Fibroblast of the aortic adventitia (primary cell): ENCODE results near the gene ZHX3. TPM values are rescaled to one million over a fixed set of nuclear protein-coding genes. Genes with fewer than 3 reads are reported as not detected.

Experiments used
- DNase-seq: peaks from one replicate; pipeline ENCODE4 v3.0.0-alpha.2; 2010; ENCODE audit warnings: low read depth
- H3K4me3 ChIP-seq: 2 replicates; pipeline ENCODE4 v1.5.1; 2011; ENCODE audit warnings: low read depth, mild to moderate bottlenecking, control low read depth, low read length, moderate library complexity
- total RNA-seq: library from RNA; depleted of rRNA; stranded (reverse); fragments of >200 nt; gene quantifications from 2 replicates; pipeline ENCODE4 v1.2.3, GENCODE V29; 2012; ENCODE audit warnings: low replicate concordance
- TF ChIP-seq, protein P1 (sequence below): IDR thresholded peaks from 2 replicates; pipeline ENCODE4 v1.5.1; 2011; ENCODE audit warnings: mild to moderate bottlenecking, low read length, control low read depth, inconsistent platforms; ENCODE audit not compliant: insufficient read depth

Gene ZHX3
- total RNA-seq, 1 donor: 47.2 TPM

DNA sequence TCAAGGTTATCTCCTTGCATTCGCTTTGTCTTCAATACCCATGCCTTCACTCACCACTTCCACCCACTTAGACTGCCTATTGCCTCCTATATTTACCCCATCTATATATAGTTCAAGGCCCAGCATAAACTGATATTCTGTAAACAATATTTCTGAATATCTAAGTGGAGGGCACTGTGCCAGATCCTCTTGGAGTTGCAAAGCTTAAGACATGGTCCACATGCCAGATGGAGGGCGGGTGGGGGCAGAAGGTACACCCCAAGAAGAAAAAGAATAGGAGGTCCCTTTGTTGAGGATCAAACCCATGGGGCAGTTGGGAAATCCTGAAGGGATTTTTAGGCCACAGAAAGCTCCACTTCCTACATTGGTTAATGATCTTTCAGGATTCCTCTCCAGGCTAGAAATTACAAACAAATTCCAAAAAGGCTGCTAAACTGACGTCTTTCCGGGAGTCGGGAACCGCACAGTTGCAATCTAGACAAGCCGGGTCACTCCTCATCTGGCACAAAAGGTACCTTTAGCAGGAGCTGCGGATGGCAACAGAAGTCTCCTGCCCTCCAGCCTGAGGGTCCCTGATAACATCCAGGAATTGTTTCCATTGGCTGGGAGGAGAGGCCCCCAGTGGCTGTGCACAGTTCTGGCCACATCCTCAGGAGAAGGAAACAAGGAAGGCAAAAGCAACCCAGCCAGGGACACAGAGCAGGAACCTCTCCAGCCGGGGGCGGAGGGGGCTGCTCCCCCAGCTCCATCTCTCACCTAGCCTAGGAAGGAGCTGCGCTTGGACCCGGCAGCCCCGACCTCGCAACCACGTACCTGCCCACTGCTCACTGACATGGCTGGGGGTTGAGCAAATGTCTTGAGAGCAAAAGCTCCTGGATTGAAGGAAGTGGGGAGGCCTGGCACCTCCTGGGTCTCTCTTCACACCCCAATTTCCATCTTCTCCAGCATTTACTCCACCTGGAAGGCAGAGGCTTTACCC is 17.2 kb upstream of the ZHX3 start:
- peak; percentile 17 for DNase-seq
- TF ChIP-seq, protein P1, sequence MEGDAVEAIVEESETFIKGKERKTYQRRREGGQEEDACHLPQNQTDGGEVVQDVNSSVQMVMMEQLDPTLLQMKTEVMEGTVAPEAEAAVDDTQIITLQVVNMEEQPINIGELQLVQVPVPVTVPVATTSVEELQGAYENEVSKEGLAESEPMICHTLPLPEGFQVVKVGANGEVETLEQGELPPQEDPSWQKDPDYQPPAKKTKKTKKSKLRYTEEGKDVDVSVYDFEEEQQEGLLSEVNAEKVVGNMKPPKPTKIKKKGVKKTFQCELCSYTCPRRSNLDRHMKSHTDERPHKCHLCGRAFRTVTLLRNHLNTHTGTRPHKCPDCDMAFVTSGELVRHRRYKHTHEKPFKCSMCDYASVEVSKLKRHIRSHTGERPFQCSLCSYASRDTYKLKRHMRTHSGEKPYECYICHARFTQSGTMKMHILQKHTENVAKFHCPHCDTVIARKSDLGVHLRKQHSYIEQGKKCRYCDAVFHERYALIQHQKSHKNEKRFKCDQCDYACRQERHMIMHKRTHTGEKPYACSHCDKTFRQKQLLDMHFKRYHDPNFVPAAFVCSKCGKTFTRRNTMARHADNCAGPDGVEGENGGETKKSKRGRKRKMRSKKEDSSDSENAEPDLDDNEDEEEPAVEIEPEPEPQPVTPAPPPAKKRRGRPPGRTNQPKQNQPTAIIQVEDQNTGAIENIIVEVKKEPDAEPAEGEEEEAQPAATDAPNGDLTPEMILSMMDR: no peak

DNA sequence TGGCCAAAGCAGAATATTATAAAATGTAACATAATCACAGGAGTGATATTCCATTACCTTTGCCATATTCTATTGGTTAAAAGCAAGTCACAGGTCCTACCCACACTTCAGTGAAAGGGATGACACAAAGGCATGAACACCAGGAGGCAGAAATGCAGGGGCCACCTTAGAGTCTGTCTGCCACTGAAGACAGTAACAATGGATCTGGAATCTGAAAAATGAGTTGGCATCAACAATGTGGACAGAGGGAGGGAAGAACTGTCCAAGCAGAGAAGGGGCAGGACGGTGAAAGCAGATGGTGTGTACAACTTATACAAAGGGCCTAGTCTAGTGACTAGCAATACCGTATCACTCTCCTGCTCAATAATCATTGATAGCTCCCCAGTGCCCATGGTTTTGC is 16.5 kb upstream of the ZHX3 start:
- DNase-seq: no peak
- H3K4me3 ChIP-seq: no peak overlapping the region
- TF ChIP-seq, protein P1: no peak

More for the DNA sequence above, 17.2 kb upstream of the ZHX3 start:
- H3K4me3 ChIP-seq: no peak overlapping the region

DNA sequence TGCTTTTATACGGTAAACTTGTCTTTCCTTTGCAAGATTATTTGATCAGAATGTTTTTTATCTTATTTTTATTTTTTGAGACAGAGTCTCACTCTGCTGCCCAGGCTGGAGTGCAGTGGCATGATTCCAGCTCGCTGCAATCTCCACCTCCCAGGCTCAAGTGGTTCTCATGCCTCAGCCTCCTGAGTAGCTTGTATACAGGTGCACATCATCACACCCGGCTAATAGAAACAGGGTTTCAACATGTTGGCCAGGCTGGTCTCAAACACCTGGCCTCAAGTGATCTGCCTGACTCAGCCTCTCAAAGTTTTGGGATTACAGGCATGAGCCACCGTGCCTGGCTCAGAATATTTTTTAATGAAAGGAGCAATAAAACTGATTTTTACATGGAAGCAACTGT is 14.2 kb upstream of the ZHX3 start:
- H3K4me3 ChIP-seq: no peak overlapping the region
- no peak for DNase-seq
- TF ChIP-seq, protein P1: no peak

DNA sequence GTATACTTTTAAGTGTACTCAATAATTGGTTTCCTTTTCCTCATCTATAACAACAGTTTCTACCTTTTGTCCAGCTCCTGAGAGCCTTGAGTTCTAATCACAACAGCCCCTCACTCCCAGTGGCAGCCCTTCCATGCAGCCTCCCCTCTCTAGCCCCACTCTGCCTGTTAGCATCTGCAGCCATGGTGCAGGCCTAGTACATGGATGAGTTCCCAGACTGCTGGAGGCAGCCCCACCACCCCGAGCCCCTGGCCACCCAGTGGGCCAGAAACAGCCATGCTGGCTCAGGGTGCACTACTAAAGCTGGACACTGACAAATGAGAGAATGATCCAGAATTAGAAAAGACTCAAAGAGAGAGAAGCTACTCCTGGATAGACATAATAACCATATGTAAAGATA is 13.4 kb upstream of the ZHX3 start:
- TF ChIP-seq, protein P1: no peak
- DNase-seq: no peak
- H3K4me3 ChIP-seq: no peak overlapping the region

DNA sequence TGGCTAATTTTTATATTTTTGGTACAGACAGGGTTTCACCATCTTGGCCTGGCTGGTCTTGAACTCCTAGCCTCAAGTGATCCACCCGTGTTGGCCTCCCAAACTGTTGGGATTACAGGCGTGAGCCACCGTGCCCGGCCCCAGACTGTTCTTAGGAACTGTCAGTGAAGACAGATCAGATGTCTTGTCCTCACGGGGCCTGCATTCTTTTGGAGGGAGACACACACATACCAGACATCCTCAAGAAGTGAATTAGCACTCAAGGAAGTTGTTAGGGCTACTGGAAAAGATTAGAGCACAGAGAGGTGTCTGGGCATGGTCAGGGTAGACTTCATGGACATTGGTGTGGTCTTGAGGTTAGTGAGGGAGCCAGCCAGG is 12.8 kb upstream of the ZHX3 start:
- no peak overlapping the region for H3K4me3 ChIP-seq
- no peak for DNase-seq
- TF ChIP-seq, protein P1: no peak

DNA sequence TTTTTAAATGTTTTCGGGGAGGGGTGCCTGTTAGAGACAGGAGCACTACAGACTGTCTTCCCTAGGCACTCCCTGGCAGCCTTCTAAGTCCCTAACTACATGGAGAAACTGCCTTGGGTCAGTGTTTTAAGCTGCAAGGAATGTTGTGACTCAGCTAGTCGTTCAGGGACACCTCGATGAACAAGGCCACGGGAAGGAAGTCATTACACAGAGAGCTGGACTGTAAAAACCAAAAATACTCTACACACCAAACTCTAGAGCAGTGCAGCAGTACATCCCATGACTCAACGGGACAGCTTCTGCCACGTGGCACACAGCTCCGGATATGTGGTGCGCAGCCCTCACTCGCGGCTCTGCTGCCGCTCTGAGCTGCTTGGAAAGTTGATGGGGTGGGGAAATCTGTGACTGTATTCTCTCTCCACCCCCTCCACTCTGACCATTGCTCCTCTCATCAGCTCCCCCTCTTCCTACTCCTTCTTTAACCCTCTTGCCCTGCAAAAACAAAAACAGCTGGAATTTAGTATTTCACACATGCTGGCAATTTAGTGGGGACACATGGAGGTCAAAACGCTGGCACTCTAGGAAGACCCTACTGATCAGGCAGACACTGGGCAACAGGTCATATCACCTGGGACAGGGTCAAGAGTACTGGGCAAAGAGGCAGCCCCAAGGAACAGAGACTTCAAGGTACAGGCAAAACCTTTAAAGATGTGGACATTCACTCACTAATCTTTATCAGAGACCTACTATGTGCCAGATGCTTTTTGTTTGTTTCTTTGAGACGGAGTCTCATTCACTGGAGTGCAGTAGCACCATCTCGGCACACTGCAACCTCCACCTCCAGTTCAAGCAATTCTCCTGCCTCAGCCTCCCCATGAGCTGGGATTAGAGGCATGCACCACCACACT is 12.2 kb upstream of the ZHX3 start:
- peak; percentile 92 for DNase-seq
- no peak overlapping the region for H3K4me3 ChIP-seq
- TF ChIP-seq, protein P1: no peak
